Activated T-helper 17 cell treated with anti-CD3 and anti-CD28 coated beads, Interleukin-2, amount 50 U/mL, for 72 hours (primary cell): ENCODE results near the gene TEDC1. TPM values are rescaled to one million over a fixed set of nuclear protein-coding genes. Genes with fewer than 3 reads are reported as not detected.

ENCODE experiments used
- ATAC-seq: fragments of 150-1000 bp; cut with Tn5 transposase; replicated peaks from 2 replicates; pipeline ENCODE4 v1.10.0; 2021; ENCODE audit warnings: mild to moderate bottlenecking, moderate library complexity
- H3K27ac Mint-ChIP-seq: one replicate; pipeline ENCODE4 v1.8.0; 2022; ENCODE audit warnings: mixed read lengths
- H3K27me3 Mint-ChIP-seq: one replicate; pipeline ENCODE4 v1.8.0; 2022; ENCODE audit warnings: mixed read lengths
- H3K36me3 Mint-ChIP-seq: one replicate; pipeline ENCODE4 v1.8.0; 2022; ENCODE audit warnings: low read depth, mild to moderate bottlenecking, mixed read lengths
- H3K4me1 Mint-ChIP-seq: one replicate; pipeline ENCODE4 v1.8.0; 2022; ENCODE audit warnings: mixed read lengths
- H3K4me3 Mint-ChIP-seq: one replicate; pipeline ENCODE4 v1.8.0; 2022; ENCODE audit warnings: mild to moderate bottlenecking, mixed read lengths
- H3K9me3 Mint-ChIP-seq: one replicate; pipeline ENCODE4 v1.8.0; 2022; ENCODE audit warnings: mixed read lengths
- total RNA-seq, 2 donors: library from RNA; stranded (reverse); gene quantifications; one replicate each; pipeline ENCODE4 v1.2.3, GENCODE V29; 2022

Gene TEDC1
- total RNA-seq, result 10 to 100 TPM; 23.3 to 39.1 TPM

GRCh38 chr14:105490572-105491365 is at the start of gene TEDC1:
TEDC1 (plus strand) TSS chr14:105491246; CDS start chr14:105491376, 130 bp downstream.
- peak within 1 kb of the TSS; percentile 86 for H3K4me3 Mint-ChIP-seq
- peaks cover 33% of the 10 kb centered on the region for H3K36me3 Mint-ChIP-seq

GRCh38 chr14:105442125-105442524 is 48.9 kb upstream of the TEDC1 start:
- H3K4me3 Mint-ChIP-seq, result no peak overlapping the region
- no peaks in the 10 kb centered on the region for H3K9me3 Mint-ChIP-seq
- peak overlapping the region; percentile 22 for H3K27ac Mint-ChIP-seq
- H3K4me1 Mint-ChIP-seq, result no peaks in the 10 kb centered on the region
- no peak for ATAC-seq
- peaks cover 12% of the 10 kb centered on the region for H3K36me3 Mint-ChIP-seq
- no peaks in the 10 kb centered on the region for H3K27me3 Mint-ChIP-seq

More at GRCh38 chr14:105490572-105491365, at the start of gene TEDC1:
- peaks cover 9% of the 10 kb centered on the region for H3K4me1 Mint-ChIP-seq
- peak; percentile 80 for ATAC-seq
- no peaks in the 10 kb centered on the region for H3K27me3 Mint-ChIP-seq
- H3K27ac Mint-ChIP-seq, result peak within 1 kb of the TSS; percentile 92
- no peaks in the 10 kb centered on the region for H3K9me3 Mint-ChIP-seq

- Mint-ChIP-seq H3K27me3 (no peaks in the 10 kb centered on the region), H3K27ac (no peak overlapping the region), H3K4me3 (no peak overlapping the region), H3K9me3 (no peaks in the 10 kb centered on the region), H3K36me3 (peaks cover 12% of the 10 kb centered on the region), H3K4me1 (no peaks in the 10 kb centered on the region)
- ATAC-seq, result no peak
Measured at GRCh38 chr14:105442834-105443233, 48.2 kb upstream of the TEDC1 start.

- H3K9me3 Mint-ChIP-seq, result no peaks in the 10 kb centered on the region
- no peak for ATAC-seq
- no peak overlapping the region for H3K4me3 Mint-ChIP-seq
- H3K36me3 Mint-ChIP-seq, result peaks cover 12% of the 10 kb centered on the region
- no peaks in the 10 kb centered on the region for H3K4me1 Mint-ChIP-seq
- H3K27ac Mint-ChIP-seq, result no peak overlapping the region
- H3K27me3 Mint-ChIP-seq, result no peaks in the 10 kb centered on the region
Measured at GRCh38 chr14:105444859-105445258, 46.2 kb upstream of the TEDC1 start.

- Mint-ChIP-seq H3K27ac (no peak overlapping the region), H3K36me3 (peaks cover 12% of the 10 kb centered on the region), H3K4me3 (no peak overlapping the region), H3K27me3 (no peaks in the 10 kb centered on the region), H3K9me3 (no peaks in the 10 kb centered on the region), H3K4me1 (no peaks in the 10 kb centered on the region)
- no peak for ATAC-seq
Measured at GRCh38 chr14:105445290-105445689, 45.8 kb upstream of the TEDC1 start.

- Mint-ChIP-seq H3K36me3 (peaks cover 14% of the 10 kb centered on the region), H3K4me3 (no peak overlapping the region), H3K9me3 (no peaks in the 10 kb centered on the region), H3K27ac (no peak overlapping the region), H3K27me3 (no peaks in the 10 kb centered on the region), H3K4me1 (no peaks in the 10 kb centered on the region)
- ATAC-seq, result no peak
Measured at GRCh38 chr14:105445901-105446845, 44.9 kb upstream of the TEDC1 start.

GRCh38 chr14:105446971-105447370 is 44.1 kb upstream of the TEDC1 start:
- ATAC-seq, result no peak
- no peaks in the 10 kb centered on the region for H3K9me3 Mint-ChIP-seq
- H3K27me3 Mint-ChIP-seq, result no peaks in the 10 kb centered on the region
- peaks cover 14% of the 10 kb centered on the region for H3K36me3 Mint-ChIP-seq
- no peak overlapping the region for H3K4me3 Mint-ChIP-seq
- H3K4me1 Mint-ChIP-seq, result no peaks in the 10 kb centered on the region
- no peak overlapping the region for H3K27ac Mint-ChIP-seq

GRCh38 chr14:105447651-105448640 is 43.1 kb upstream of the TEDC1 start:
- Mint-ChIP-seq H3K27ac (no peak overlapping the region), H3K27me3 (no peaks in the 10 kb centered on the region), H3K4me1 (no peaks in the 10 kb centered on the region), H3K4me3 (no peak overlapping the region), H3K36me3 (peaks cover 18% of the 10 kb centered on the region), H3K9me3 (no peaks in the 10 kb centered on the region)
- peak; percentile 6 for ATAC-seq

- Mint-ChIP-seq H3K4me1 (no peaks in the 10 kb centered on the region), H3K4me3 (no peak overlapping the region), H3K36me3 (peaks cover 22% of the 10 kb centered on the region), H3K27ac (no peak overlapping the region), H3K9me3 (no peaks in the 10 kb centered on the region), H3K27me3 (no peaks in the 10 kb centered on the region)
- ATAC-seq, result peak; percentile 89
Measured at GRCh38 chr14:105448706-105449111, 42.3 kb upstream of the TEDC1 start.

GRCh38 chr14:105449276-105450122 is 41.5 kb upstream of the TEDC1 start:
- Mint-ChIP-seq H3K9me3 (no peaks in the 10 kb centered on the region), H3K27ac (no peak overlapping the region), H3K4me1 (no peaks in the 10 kb centered on the region), H3K4me3 (no peak overlapping the region), H3K27me3 (no peaks in the 10 kb centered on the region), H3K36me3 (peaks cover 29% of the 10 kb centered on the region)
- ATAC-seq, result no peak

- Mint-ChIP-seq H3K36me3 (peaks cover 36% of the 10 kb centered on the region), H3K27ac (no peak overlapping the region), H3K9me3 (no peaks in the 10 kb centered on the region), H3K27me3 (no peaks in the 10 kb centered on the region), H3K4me3 (no peak overlapping the region), H3K4me1 (no peaks in the 10 kb centered on the region)
- ATAC-seq, result no peak
Measured at GRCh38 chr14:105450123-105450505, 40.9 kb upstream of the TEDC1 start.

- H3K9me3 Mint-ChIP-seq, result no peaks in the 10 kb centered on the region
- no peak overlapping the region for H3K27ac Mint-ChIP-seq
- no peaks in the 10 kb centered on the region for H3K4me1 Mint-ChIP-seq
- H3K4me3 Mint-ChIP-seq, result no peak overlapping the region
- ATAC-seq, result no peak
- peaks cover 43% of the 10 kb centered on the region for H3K36me3 Mint-ChIP-seq
- H3K27me3 Mint-ChIP-seq, result no peaks in the 10 kb centered on the region
Measured at GRCh38 chr14:105450864-105451720, 40.0 kb upstream of the TEDC1 start.
